SK-N-MC (cell line): Measurements from ENCODE around the gene DFFB.

Experiments used
- EZH2 ChIP-seq: fragments of 200-600 bp; sonication (generic); IDR thresholded peaks from one replicate; pipeline ENCODE4 v1.6.1; 2017; ENCODE audit warnings: antibody characterized with exemption
- FOXP2 ChIP-seq: optimal IDR thresholded peaks from 2 replicates; pipeline ENCODE3; 2011; ENCODE audit warnings: mild to moderate bottlenecking, moderate library complexity; ENCODE audit not compliant: insufficient read depth; ENCODE audit errors: extremely low read length, control extremely low read depth
- POLR2AphosphoS5 ChIP-seq: IDR thresholded peaks from 2 replicates; pipeline ENCODE4 v1.6.1; 2012; ENCODE audit warnings: mild to moderate bottlenecking, low read depth, low read length, borderline replicate concordance

- no peak for TF ChIP-seq EZH2
- TF ChIP-seq POLR2AphosphoS5: no peak
- no peak for TF ChIP-seq FOXP2
These were observed 35.5 kb downstream of the DFFB start for GRCh38 chr1:3892748-3893147.
